ENCODE data around the gene NPC1L1. TPM values are rescaled to one million over a fixed set of nuclear protein-coding genes. Genes with fewer than 3 reads are reported as not detected.
"Not testable (repeated sequence)": the region's sequence is repeated elsewhere in the genome, so short reads cannot be mapped to it uniquely, and the experiment has no call there.

NPC1L1 gene
- total RNA-seq, 6 experiments from 2014 or later, result 17.0 to 49.8 (median 21.1) TPM

DNA sequence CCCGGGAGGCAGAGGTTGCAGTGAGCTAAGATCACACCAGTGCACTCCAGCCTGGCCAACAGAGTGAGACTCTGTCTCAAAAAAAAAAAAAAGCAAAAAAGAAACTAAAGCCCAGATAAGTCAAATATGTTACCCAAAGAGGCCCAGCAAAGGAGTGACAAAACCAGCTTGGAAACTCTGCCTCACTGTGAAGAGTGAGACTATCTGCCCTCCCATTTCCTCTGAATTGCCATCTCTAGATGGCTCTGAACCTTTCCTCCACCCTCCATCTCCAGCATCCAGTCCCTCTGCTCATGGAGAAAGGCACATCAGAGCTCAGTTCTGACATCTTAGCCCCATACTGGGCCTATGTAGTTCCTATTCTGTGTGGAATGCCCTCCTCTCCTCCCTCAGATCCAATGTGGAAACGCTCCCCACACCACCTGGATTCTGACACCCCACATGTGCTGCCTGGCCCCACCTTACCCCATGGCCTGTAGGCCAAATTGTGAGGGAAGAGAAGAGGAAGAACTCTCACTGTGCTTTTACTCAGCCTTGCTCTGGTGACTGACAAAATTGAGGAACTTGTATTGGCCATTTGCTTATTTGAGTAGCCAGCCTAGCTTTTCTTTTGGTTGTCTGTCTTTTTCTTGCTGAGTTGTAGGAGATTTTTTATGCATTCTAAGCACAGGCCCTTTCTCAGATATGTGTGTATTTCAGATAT, 32.7 kb downstream of the NPC1L1 start:
- no peaks in the 10 kb centered on the region for H3K27me3 ChIP-seq
- H3K9me3 ChIP-seq, result no peaks in the 10 kb centered on the region
- WGBS (ENCODE audit: insufficient coverage, low coverage, low lambda C conversion rate, missing lambda C conversion rate), result 58% methylated on average over 2 of the region's 2 CpGs
- TF ChIP-seq CTCF (IDR thresholded peaks at IDR 0.05) (no peak), POLR2A (IDR thresholded peaks at IDR 0.05) (no peak)
- intact Hi-C loops (cut with DNase I), result no loop called here
- H3K4me3 ChIP-seq, result no peak overlapping the region
- no peak for DNase-seq
- ATAC-seq, result peak in 1 of 4 donors; percentile 37
- peaks cover 0 to 12% (median 5%) of the 10 kb centered on the region in 4 donors for H3K36me3 ChIP-seq
- no peak overlapping the region for H3K27ac ChIP-seq
- no peaks in the 10 kb centered on the region for H3K4me1 ChIP-seq

GRCh38 chr7:44506592-44507288, 34.4 kb downstream of the NPC1L1 start:
- intact Hi-C loops (cut with DNase I); H3K4me1 ChIP-seq; H3K27ac ChIP-seq; H3K4me3 ChIP-seq; DNase-seq; ATAC-seq; H3K27me3 ChIP-seq; H3K9me3 ChIP-seq; H3K36me3 ChIP-seq: not testable (repeated sequence)
- WGBS (ENCODE audit: insufficient coverage, low coverage, low lambda C conversion rate, missing lambda C conversion rate), result 80% methylated on average over 3 of the region's 3 CpGs

DNA sequence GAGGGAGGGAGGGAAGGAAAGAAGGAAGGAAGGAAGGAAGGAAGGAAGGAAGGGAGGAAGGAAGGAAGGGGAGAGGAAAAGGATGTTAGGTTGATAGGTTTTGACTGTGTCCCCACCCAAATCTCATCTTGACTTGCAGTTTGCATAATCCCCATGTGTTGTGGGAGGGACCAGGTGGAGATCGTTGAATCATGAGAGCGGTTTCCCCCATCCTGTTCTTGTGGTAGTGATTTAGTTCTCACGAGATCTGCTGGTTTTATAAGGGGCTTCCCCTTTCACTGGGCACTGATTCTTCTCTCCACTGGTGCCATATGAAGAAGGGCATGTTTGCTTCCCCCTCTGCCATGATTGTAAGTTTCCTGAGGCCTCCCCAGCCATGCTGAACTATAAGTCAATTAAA, 35.5 kb downstream of the NPC1L1 start:
- TF ChIP-seq POLR2A (IDR thresholded peaks at IDR 0.05) (no peak), CTCF (IDR thresholded peaks at IDR 0.05) (no peak)

GRCh38 chr7:44498230-44498954, 42.7 kb downstream of the NPC1L1 start:
- intact Hi-C loops (cut with DNase I), result loop anchor here in 1 of 2 donors (10.0 kb wide), 1 partner anchor 66 kb away; no protein-coding TSS in a partner anchor
- ATAC-seq (no peak), DNase-seq (no peak)
- no peaks in the 10 kb centered on the region for H3K9me3 ChIP-seq
- WGBS (ENCODE audit: insufficient coverage, low coverage, low lambda C conversion rate, missing lambda C conversion rate), result 54% methylated on average over 4 of the region's 4 CpGs
- no peaks in the 10 kb centered on the region for H3K27me3 ChIP-seq
- H3K4me3 ChIP-seq, result no peak overlapping the region
- H3K27ac ChIP-seq, result no peak overlapping the region
- H3K4me1 ChIP-seq, result no peaks in the 10 kb centered on the region
- no peaks in the 10 kb centered on the region for H3K36me3 ChIP-seq
- TF ChIP-seq CTCF (IDR thresholded peaks at IDR 0.05) (no peak), POLR2A (IDR thresholded peaks at IDR 0.05) (no peak)

More for the DNA sequence above, 35.5 kb downstream of the NPC1L1 start:
- H3K36me3 ChIP-seq, result no peaks in the 10 kb centered on the region
- H3K27ac ChIP-seq, result no peak overlapping the region
- intact Hi-C loops (cut with DNase I), result no loop called here
- DNase-seq (no peak), ATAC-seq (no peak)
- WGBS (ENCODE audit: insufficient coverage, low coverage, low lambda C conversion rate, missing lambda C conversion rate), result 33% methylated on average over 1 of the region's 3 CpGs
- no peak overlapping the region for H3K4me3 ChIP-seq
- no peaks in the 10 kb centered on the region for H3K4me1 ChIP-seq
- no peaks in the 10 kb centered on the region for H3K27me3 ChIP-seq
- H3K9me3 ChIP-seq, result no peaks in the 10 kb centered on the region
